Neuronal stem cell (in vitro differentiated cells): ENCODE results near the gene SLC12A7.
"Not testable (repeated sequence)": the region's sequence is repeated elsewhere in the genome, so short reads cannot be mapped to it uniquely, and the experiment has no call there.

ENCODE experiments used
- DNase-seq: peaks from one replicate; pipeline ENCODE4 v3.0.0-alpha.2; 2013; ENCODE audit warnings: low spot score
- H2AFZ ChIP-seq: one replicate; pipeline ENCODE4 v1.6.1; 2013; ENCODE audit warnings: mild to moderate bottlenecking, low read length, inconsistent platforms
- H2AK5ac ChIP-seq: 2 replicates; pipeline ENCODE4 v1.6.1; 2013; ENCODE audit warnings: low read depth, mild to moderate bottlenecking, inconsistent platforms, low read length, moderate library complexity, mixed read lengths
- H2BK120ac ChIP-seq: 2 replicates; pipeline ENCODE4 v1.6.1; 2013; ENCODE audit warnings: low read depth, mild to moderate bottlenecking, inconsistent platforms, low read length, moderate library complexity, mixed read lengths
- H2BK12ac ChIP-seq: one replicate; pipeline ENCODE4 v1.6.1; 2013; ENCODE audit warnings: low read length, inconsistent platforms
- H2BK15ac ChIP-seq: 2 replicates; pipeline ENCODE4 v1.6.1; 2013; ENCODE audit warnings: mild to moderate bottlenecking, low read length, inconsistent platforms, mixed read lengths
- H2BK5ac ChIP-seq: one replicate; pipeline ENCODE4 v1.6.1; 2013; ENCODE audit warnings: inconsistent platforms, mild to moderate bottlenecking, low read length, moderate library complexity
- H3K14ac ChIP-seq: one replicate; pipeline ENCODE4 v1.6.1; 2013; ENCODE audit warnings: low read length, inconsistent platforms
- H3K18ac ChIP-seq: 2 replicates; pipeline ENCODE4 v1.6.1; 2013; ENCODE audit warnings: low read length, inconsistent platforms
- H3K23ac ChIP-seq: 2 replicates; pipeline ENCODE4 v1.6.1; 2013; ENCODE audit warnings: low read depth, mild to moderate bottlenecking, mixed read lengths, low read length, inconsistent platforms; ENCODE audit not compliant: poor library complexity
- H3K27ac ChIP-seq: replicated peaks from 3 replicates; pipeline ENCODE4 v1.5.1; 2013; ENCODE audit warnings: low read length, inconsistent platforms
- H3K27me3 ChIP-seq, 3 experiments: 2 replicates each; pipeline ENCODE4 v1.6.1; 2013; ENCODE audit warnings: low read length in 3 of 3, mild to moderate bottlenecking in 2 of 3, inconsistent platforms in 1 of 3, low read depth in 1 of 3, mixed read lengths in 1 of 3, moderate library complexity in 1 of 3; ENCODE audit not compliant: control insufficient read depth in 3 of 3, insufficient read depth in 3 of 3
- H3K36me3 ChIP-seq, 2 donors: replicated peaks in 1 of 2; 2 replicates each; pipeline ENCODE4 v1.6.1; 2013; ENCODE audit warnings: low read length in 2 of 2; ENCODE audit not compliant: control insufficient read depth in 2 of 2, insufficient read depth in 2 of 2
- H3K4ac ChIP-seq: 2 replicates; pipeline ENCODE4 v1.6.1; 2013; ENCODE audit warnings: inconsistent platforms, mild to moderate bottlenecking, low read length, moderate library complexity
- H3K4me1 ChIP-seq, 2 donors: 1 replicate in 1 of 2; 2 replicates in 1 of 2; pipeline ENCODE4 v1.6.1; 2013; ENCODE audit warnings: low read length in 2 of 2, low read depth in 1 of 2; ENCODE audit not compliant: control insufficient read depth in 2 of 2, insufficient read depth in 1 of 2
- H3K4me2 ChIP-seq: one replicate; pipeline ENCODE4 v1.6.1; 2013; ENCODE audit warnings: mild to moderate bottlenecking, low read length, inconsistent platforms; ENCODE audit not compliant: insufficient read depth, poor library complexity, severe bottlenecking
- H3K4me3 ChIP-seq, 2 donors: 2 replicates each; pipeline ENCODE4 v1.5.1; 2013; ENCODE audit warnings: low read length in 2 of 2, mild to moderate bottlenecking in 2 of 2, inconsistent platforms in 1 of 2, moderate library complexity in 1 of 2
- H3K79me1 ChIP-seq: one replicate; pipeline ENCODE4 v1.6.1; 2013; ENCODE audit warnings: low read depth, mild to moderate bottlenecking, inconsistent platforms, low read length, moderate library complexity
- H3K9ac ChIP-seq: one replicate; pipeline ENCODE4 v1.6.1; 2013; ENCODE audit warnings: mild to moderate bottlenecking, low read depth, low read length, inconsistent platforms; ENCODE audit not compliant: poor library complexity
- H3K9me3 ChIP-seq, 2 donors: replicated peaks in 1 of 2; 2 replicates each; pipeline versions ENCODE3 to v1.6.1; 2013; ENCODE audit warnings: low read length in 2 of 2, mild to moderate bottlenecking in 2 of 2, inconsistent platforms in 1 of 2, low read depth in 1 of 2, mixed read lengths in 1 of 2, moderate library complexity in 1 of 2; ENCODE audit not compliant: control insufficient read depth in 2 of 2, insufficient read depth in 1 of 2
- H4K8ac ChIP-seq: one replicate; pipeline ENCODE4 v1.6.1; 2013; ENCODE audit warnings: low read depth, mild to moderate bottlenecking, inconsistent platforms, low read length, moderate library complexity
- H4K91ac ChIP-seq: one replicate; pipeline ENCODE4 v1.6.1; 2013; ENCODE audit warnings: low read length, low read depth, mild to moderate bottlenecking, inconsistent platforms; ENCODE audit not compliant: poor library complexity
- WGBS, 2 donors: extraction: QIAGEN DNeasy Blood & Tissue Kit; methylation state at CpG; one replicate each; pipeline ENCODE4 v1.1.7; 2013; ENCODE audit warnings: missing lambda C conversion rate in 2 of 2, mixed read lengths in 1 of 2; ENCODE audit not compliant: insufficient read length in 2 of 2, insufficient replicate concordance in 1 of 2; ENCODE audit errors: extremely low coverage in 2 of 2; 5-methylcytosine and 5-hydroxymethylcytosine counted together

The SLC12A7 gene

DNA sequence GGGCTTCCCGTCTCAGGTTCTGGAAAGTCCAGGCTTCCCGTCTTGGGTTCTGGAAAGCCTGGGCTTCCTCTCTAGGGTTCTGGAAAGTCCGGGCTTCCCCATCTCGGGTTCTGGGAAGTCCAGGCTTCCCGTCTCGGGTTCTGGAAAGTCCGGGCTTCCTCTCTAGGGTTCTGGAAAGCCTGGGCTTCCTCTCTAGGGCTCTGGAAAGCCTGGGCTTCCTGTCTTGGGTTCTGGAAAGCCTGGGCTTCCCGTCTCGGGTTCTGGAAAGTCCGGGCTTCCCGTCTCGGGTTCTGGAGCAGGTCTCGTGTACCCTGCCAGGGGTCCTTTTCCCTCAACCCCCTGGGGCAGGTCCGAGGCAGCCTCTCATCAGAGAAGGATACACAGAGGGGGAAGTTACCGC, 28.8 kb downstream of the SLC12A7 start:
- H3K18ac ChIP-seq, H3K9ac ChIP-seq, H2BK5ac ChIP-seq, H3K9me3 ChIP-seq, H2BK120ac ChIP-seq, H3K4ac ChIP-seq, H3K4me2 ChIP-seq, H4K91ac ChIP-seq, H2AK5ac ChIP-seq, H3K23ac ChIP-seq, H3K27me3 ChIP-seq, H4K8ac ChIP-seq, H2BK15ac ChIP-seq, DNase-seq, H3K4me1 ChIP-seq, H2BK12ac ChIP-seq, H3K4me3 ChIP-seq, H3K14ac ChIP-seq, H3K27ac ChIP-seq, H2AFZ ChIP-seq: not testable (repeated sequence)
- Histone ChIP-seq H3K79me1 (peaks cover 14% of the 10 kb centered on the region), H3K36me3 (peaks cover 43 to 70% of the 10 kb centered on the region in 2 donors)
- no CpG with 5 or more reads among the region's 15 CpGs for WGBS, 2 donors

DNA sequence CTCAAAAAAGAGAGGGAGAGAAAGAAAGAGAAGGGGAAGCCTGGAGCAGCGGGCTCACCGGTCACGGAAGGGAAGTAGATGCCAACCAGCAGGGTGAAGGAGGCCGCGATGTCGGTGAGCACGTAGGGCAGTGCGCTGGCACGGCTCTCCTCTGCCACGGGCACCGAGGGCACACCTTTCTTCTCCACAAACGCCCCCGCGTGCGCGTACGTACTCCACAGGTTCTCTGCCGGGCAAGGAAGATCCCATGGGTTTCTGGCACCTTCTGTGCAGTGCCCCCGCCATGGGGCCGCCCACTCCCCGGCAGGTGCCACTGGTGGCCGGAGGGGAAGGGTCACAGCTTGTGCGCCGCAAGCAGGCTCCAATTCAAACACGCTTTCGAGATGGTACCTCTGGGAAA, 30.3 kb downstream of the SLC12A7 start:
- Histone ChIP-seq H3K27me3 (no peaks in the 10 kb centered on the region), H3K4me1 (no peaks in the 10 kb centered on the region), H3K4me3 (no peak overlapping the region), H3K4ac (no peak overlapping the region), H4K91ac (no peak overlapping the region), H2BK5ac (no peak overlapping the region), H2BK15ac (no peak overlapping the region), H3K79me1 (peaks cover 12% of the 10 kb centered on the region), H3K14ac (no peak overlapping the region), H2AFZ (no peak overlapping the region), H4K8ac (no peak overlapping the region), H3K9me3 (no peaks in the 10 kb centered on the region), H3K23ac (peak overlapping the region; percentile 31), H3K9ac (peak overlapping the region; percentile 30), H3K36me3 (peaks cover 36 to 63% of the 10 kb centered on the region in 2 donors), H2BK120ac (no peak overlapping the region), H3K27ac (no peak overlapping the region), H3K18ac (no peak overlapping the region), H3K4me2 (no peak overlapping the region), H2BK12ac (no peak overlapping the region), H2AK5ac (no peak overlapping the region)
- no peak for DNase-seq
- no CpG with 5 or more reads among the region's 26 CpGs for WGBS, 2 donors

DNA sequence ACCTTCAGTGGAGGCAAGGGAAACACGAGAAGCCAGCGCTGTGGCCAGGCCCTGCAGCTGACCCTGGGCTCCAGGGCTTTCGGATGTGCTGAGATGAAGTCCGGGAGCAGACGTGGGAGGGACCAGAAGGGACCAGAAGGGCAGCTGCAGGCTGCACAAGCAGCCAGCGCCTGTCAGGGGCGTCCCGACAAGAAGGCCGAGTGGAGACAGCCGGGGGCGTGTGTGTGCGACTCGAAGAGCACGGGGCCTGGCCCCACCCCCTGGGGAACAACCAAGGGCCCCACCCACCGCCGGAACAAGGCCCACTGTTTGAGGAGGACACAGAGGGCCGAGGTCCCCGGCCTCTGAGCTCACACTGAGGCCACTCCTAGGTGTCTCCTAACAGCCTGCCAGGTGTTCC, 31.4 kb downstream of the SLC12A7 start:
- H3K4me3 ChIP-seq, result no peak overlapping the region
- no peak overlapping the region for H2BK5ac ChIP-seq
- H3K9me3 ChIP-seq, result no peaks in the 10 kb centered on the region
- no peak overlapping the region for H3K27ac ChIP-seq
- no peak overlapping the region for H2AK5ac ChIP-seq
- no peak overlapping the region for H3K23ac ChIP-seq
- peaks cover 9% of the 10 kb centered on the region for H3K79me1 ChIP-seq
- peaks cover 34 to 65% of the 10 kb centered on the region in 2 donors for H3K36me3 ChIP-seq
- H3K14ac ChIP-seq, result no peak overlapping the region
- no peak overlapping the region for H3K9ac ChIP-seq
- WGBS, 2 donors, result no CpG with 5 or more reads among the region's 18 CpGs
- no peaks in the 10 kb centered on the region for H3K4me1 ChIP-seq
- H3K4me2 ChIP-seq, result no peak overlapping the region
- H2AFZ ChIP-seq, result no peak overlapping the region
- H4K91ac ChIP-seq, result no peak overlapping the region
- H2BK120ac ChIP-seq, result no peak overlapping the region
- H4K8ac ChIP-seq, result no peak overlapping the region
- H2BK12ac ChIP-seq, result no peak overlapping the region
- no peaks in the 10 kb centered on the region for H3K27me3 ChIP-seq
- DNase-seq, result no peak
- no peak overlapping the region for H3K4ac ChIP-seq
- no peak overlapping the region for H3K18ac ChIP-seq
- H2BK15ac ChIP-seq, result no peak overlapping the region

DNA sequence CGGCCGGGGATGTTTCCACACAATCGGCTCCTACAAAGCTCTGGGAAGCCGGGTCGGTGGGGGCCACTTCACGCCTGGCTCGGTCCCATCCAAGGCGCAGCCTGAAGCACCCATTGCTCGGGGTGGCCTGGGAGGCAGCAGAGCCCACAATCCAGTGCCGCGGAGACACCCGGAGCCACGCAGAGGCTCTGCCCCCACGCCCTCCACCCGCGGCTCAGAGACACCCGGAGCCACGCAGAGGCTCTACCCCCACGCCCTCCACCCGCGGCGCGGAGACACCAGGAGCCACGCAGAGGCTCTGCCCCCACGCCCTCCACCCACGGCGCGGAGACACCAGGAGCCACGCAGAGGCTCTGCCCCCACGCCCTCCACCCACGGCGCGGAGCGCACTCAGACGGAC, 31.9 kb downstream of the SLC12A7 start:
- H2BK15ac ChIP-seq, result no peak overlapping the region
- H2AFZ ChIP-seq, result no peak overlapping the region
- no peak overlapping the region for H2AK5ac ChIP-seq
- H3K4me3 ChIP-seq, result no peak overlapping the region
- no peak overlapping the region for H3K4ac ChIP-seq
- H3K18ac ChIP-seq, result no peak overlapping the region
- H3K9me3 ChIP-seq, result no peaks in the 10 kb centered on the region
- no peak overlapping the region for H3K9ac ChIP-seq
- H3K79me1 ChIP-seq, result peaks cover 7% of the 10 kb centered on the region
- no peak overlapping the region for H3K14ac ChIP-seq
- no peak overlapping the region for H2BK120ac ChIP-seq
- no peak for DNase-seq
- no peak overlapping the region for H2BK12ac ChIP-seq
- no CpG with 5 or more reads among the region's 35 CpGs for WGBS, 2 donors
- no peak overlapping the region for H3K4me2 ChIP-seq
- H4K8ac ChIP-seq, result no peak overlapping the region
- peaks cover 34 to 67% of the 10 kb centered on the region in 2 donors for H3K36me3 ChIP-seq
- no peak overlapping the region for H3K27ac ChIP-seq
- no peaks in the 10 kb centered on the region for H3K27me3 ChIP-seq
- H3K23ac ChIP-seq, result peak overlapping the region; percentile 44
- no peak overlapping the region for H4K91ac ChIP-seq
- no peak overlapping the region for H2BK5ac ChIP-seq
- no peaks in the 10 kb centered on the region for H3K4me1 ChIP-seq
